OCI-LY7 (cell line): ENCODE results near the gene GRM5.
"Not testable (repeated sequence)": the region's sequence is repeated elsewhere in the genome, so short reads cannot be mapped to it uniquely, and the experiment has no call there.

Experiments
- EZH2phosphoT487 ChIP-seq: fragments of 200-600 bp; sonication (generic); IDR thresholded peaks from 2 replicates; pipeline ENCODE4 v1.6.1; 2018; ENCODE audit warnings: low read depth, borderline replicate concordance, mild to moderate bottlenecking, mixed run types, antibody characterized with exemption, low read length, moderate library complexity, mixed read lengths
- TF ChIP-seq, protein P1 (sequence below): fragments of 200-600 bp; sonication (generic); conservative IDR thresholded peaks from 2 replicates; pipeline ENCODE4 v1.5.1; 2014; ENCODE audit warnings: mild to moderate bottlenecking, antibody characterized with exemption, low read length, moderate library complexity, mixed read lengths

GRCh38 chr11:89019827-89020547 lies 45.8 kb downstream of the GRM5 start:
- TF ChIP-seq, protein P1, sequence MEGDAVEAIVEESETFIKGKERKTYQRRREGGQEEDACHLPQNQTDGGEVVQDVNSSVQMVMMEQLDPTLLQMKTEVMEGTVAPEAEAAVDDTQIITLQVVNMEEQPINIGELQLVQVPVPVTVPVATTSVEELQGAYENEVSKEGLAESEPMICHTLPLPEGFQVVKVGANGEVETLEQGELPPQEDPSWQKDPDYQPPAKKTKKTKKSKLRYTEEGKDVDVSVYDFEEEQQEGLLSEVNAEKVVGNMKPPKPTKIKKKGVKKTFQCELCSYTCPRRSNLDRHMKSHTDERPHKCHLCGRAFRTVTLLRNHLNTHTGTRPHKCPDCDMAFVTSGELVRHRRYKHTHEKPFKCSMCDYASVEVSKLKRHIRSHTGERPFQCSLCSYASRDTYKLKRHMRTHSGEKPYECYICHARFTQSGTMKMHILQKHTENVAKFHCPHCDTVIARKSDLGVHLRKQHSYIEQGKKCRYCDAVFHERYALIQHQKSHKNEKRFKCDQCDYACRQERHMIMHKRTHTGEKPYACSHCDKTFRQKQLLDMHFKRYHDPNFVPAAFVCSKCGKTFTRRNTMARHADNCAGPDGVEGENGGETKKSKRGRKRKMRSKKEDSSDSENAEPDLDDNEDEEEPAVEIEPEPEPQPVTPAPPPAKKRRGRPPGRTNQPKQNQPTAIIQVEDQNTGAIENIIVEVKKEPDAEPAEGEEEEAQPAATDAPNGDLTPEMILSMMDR: not testable (repeated sequence)
- TF ChIP-seq EZH2phosphoT487: not testable (repeated sequence)
